ENCODE measurements around the gene LSS.
"Not testable (repeated sequence)": the region's sequence is repeated elsewhere in the genome, so short reads cannot be mapped to it uniquely, and the experiment has no call there.

Gene LSS

GRCh38 chr21:46189213-46189958 lies 39.2 kb downstream of the LSS start:
- H3K27me3 Mint-ChIP-seq, result no peaks in the 10 kb centered on the region
- no peaks in the 10 kb centered on the region for H3K9me3 Mint-ChIP-seq
- peaks cover 0 to 7% of the 10 kb centered on the region in 2 donors for H3K4me1 Mint-ChIP-seq (ENCODE audit: low read depth in 2 of 2)
- no peak for DNase-seq
- H3K36me3 Mint-ChIP-seq (ENCODE audit: insufficient read depth), result peaks cover 8% of the 10 kb centered on the region
- no peak for ATAC-seq (replicated peaks)
- H3K4me3 Mint-ChIP-seq, result no peak overlapping the region
- peak overlapping the region in 1 of 2 donors; percentile 29 for H3K27ac Mint-ChIP-seq

- no peak for ATAC-seq (replicated peaks)
- H3K27me3 Mint-ChIP-seq, result no peaks in the 10 kb centered on the region
- no peak overlapping the region for H3K4me3 Mint-ChIP-seq
- H3K36me3 Mint-ChIP-seq (ENCODE audit: insufficient read depth), result peaks cover 6% of the 10 kb centered on the region
- H3K4me1 Mint-ChIP-seq (ENCODE audit: low read depth in 2 of 2), result peaks cover 0 to 7% of the 10 kb centered on the region in 2 donors
- H3K9me3 Mint-ChIP-seq, result no peaks in the 10 kb centered on the region
- DNase-seq, result no peak
- H3K27ac Mint-ChIP-seq, result peak overlapping the region; percentile 12 to 29
Observed at GRCh38 chr21:46188226-46189212, 40.1 kb downstream of the LSS start.

DNA sequence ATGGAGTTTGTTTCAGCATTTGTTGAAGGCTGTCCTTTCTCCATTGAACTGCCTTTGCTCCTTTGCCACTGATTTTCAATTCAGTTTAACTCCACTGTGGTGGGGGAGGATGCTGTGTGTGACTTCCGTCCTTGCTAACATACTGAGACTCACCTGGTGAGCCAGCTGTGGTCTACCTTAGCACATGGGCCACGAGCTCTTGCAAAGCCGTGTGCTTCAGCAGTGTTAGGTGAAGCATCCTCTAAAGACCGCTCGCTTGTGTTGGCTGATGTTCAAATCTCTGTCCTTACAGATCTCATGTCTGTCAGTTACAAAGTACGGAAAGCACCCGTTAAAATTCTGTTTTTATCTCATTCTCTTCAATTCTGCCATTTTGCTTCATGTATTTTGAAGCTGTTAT lies 40.8 kb downstream of the LSS start:
- peaks cover 0 to 4% of the 10 kb centered on the region in 2 donors for H3K27me3 Mint-ChIP-seq
- peaks cover 0 to 7% of the 10 kb centered on the region in 2 donors for H3K4me1 Mint-ChIP-seq (ENCODE audit: low read depth in 2 of 2)
- peaks cover 6% of the 10 kb centered on the region for H3K36me3 Mint-ChIP-seq (ENCODE audit: insufficient read depth)
- no peaks in the 10 kb centered on the region for H3K9me3 Mint-ChIP-seq
- no peak overlapping the region for H3K4me3 Mint-ChIP-seq
- no peak for DNase-seq
- ATAC-seq (replicated peaks), result no peak
- peak overlapping the region in 1 of 2 donors; percentile 12 for H3K27ac Mint-ChIP-seq

GRCh38 chr21:46187261-46187660 lies 41.3 kb downstream of the LSS start:
- H3K4me1 Mint-ChIP-seq (ENCODE audit: low read depth in 2 of 2), result peaks cover 0 to 7% of the 10 kb centered on the region in 2 donors
- no peak overlapping the region for H3K27ac Mint-ChIP-seq
- ATAC-seq (replicated peaks) (no peak), DNase-seq (no peak)
- peaks cover 0 to 9% of the 10 kb centered on the region in 2 donors for H3K27me3 Mint-ChIP-seq
- no peaks in the 10 kb centered on the region for H3K9me3 Mint-ChIP-seq
- peaks cover 6% of the 10 kb centered on the region for H3K36me3 Mint-ChIP-seq (ENCODE audit: insufficient read depth)
- no peak overlapping the region for H3K4me3 Mint-ChIP-seq

GRCh38 chr21:46185716-46186115 lies 42.9 kb downstream of the LSS start:
- Mint-ChIP-seq H3K4me1 (ENCODE audit: low read depth in 2 of 2) (peaks cover 0 to 7% of the 10 kb centered on the region in 2 donors), H3K36me3 (ENCODE audit: insufficient read depth) (peaks cover 6% of the 10 kb centered on the region), H3K4me3 (peak overlapping the region in 1 of 2 donors; percentile 77), H3K27ac (no peak overlapping the region), H3K27me3 (peaks cover 0 to 9% of the 10 kb centered on the region in 2 donors), H3K9me3 (no peaks in the 10 kb centered on the region)
- no peak for DNase-seq
- no peak for ATAC-seq (replicated peaks)

DNA sequence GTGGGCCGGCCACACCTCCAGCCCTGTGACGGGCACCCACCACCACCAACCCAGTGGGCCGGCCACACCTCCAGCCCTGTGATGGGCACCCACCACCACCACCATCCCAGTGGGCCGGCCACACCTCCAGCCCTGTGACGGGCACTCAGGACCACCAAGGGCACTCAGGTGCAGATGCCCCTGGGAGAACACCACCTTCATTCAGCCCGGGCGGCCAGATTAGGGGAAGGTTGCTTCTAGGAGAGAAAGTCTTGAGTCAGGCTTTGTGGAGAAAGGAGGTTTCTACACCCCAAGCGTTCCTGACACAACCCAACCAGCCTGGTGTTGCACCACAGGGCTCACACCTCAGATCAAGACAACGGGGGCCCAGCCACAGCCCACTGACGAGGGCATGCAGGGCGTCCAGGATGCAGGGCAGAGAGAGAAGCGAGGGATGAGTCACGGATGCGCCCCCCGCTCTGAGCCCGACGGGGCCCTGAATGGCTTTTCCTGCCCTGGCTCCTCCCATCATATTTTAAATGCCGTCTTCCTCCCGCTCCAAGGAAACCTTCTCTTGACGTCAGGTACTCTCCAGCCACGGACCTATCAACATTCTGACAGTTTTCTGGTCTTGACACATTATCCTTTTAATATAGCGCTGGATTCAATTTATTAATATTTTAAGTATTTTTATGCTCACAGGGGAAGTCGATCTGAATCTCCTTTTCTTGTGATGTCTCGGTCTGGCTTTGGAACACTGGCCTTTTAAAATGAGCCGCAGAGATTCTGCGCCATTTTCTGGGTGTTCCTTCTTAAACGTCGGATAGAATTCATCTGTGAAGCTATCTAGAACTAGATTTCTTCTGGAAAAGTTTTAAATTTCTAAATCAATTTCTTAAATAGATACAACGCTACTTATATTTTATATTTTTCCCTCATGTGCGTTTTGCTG lies 43.7 kb downstream of the LSS start:
- H3K36me3 Mint-ChIP-seq (ENCODE audit: insufficient read depth), result peaks cover 8% of the 10 kb centered on the region
- peaks cover 0 to 7% of the 10 kb centered on the region in 2 donors for H3K4me1 Mint-ChIP-seq (ENCODE audit: low read depth in 2 of 2)
- H3K27ac Mint-ChIP-seq, result peak overlapping the region; percentile 76 to 77
- peaks cover 0 to 9% of the 10 kb centered on the region in 2 donors for H3K27me3 Mint-ChIP-seq
- no peaks in the 10 kb centered on the region for H3K9me3 Mint-ChIP-seq
- H3K4me3 Mint-ChIP-seq, result peak overlapping the region; percentile 73 to 77
- ATAC-seq (replicated peaks) (peak; percentile 96), DNase-seq (peak; percentile 61 to 79 (median 66))

DNA sequence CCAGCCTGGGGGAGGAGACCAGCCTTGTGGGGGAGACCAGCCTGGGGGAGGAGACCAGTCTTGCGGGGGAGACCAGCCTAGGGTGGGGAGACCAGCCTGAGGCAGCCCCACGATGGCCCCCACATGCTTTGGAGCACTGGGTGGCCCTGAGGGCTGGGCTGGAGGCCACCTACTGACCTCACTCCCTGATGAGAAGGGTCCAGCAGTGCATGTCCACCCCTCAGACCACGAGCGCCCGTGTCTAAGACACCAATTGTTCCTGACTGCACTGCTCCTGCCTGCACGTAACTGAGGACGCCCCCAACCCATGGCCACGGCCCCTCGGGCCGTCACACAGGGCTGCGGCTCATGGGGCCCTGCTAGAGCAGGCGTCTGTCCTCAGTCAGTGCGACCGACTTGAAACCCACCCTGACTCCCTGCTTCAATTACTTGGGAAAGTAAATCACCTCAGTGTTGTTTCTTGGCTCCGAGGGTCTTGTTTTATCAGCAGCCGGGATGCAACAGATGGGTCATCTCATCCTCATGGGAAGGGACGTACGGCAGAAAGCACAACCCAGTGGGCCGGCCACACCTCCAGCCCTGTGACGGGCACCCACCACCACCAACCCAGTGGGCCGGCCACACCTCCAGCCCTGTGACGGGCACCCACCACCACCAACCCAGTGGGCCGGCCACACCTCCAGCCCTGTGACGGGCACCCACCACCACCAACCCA lies 44.5 kb downstream of the LSS start, which contains the start of gene SPATC1L:
TSS of gene SPATC1L (minus strand) at position 550 of the 715 bp plus-strand sequence. CDS start 1,643 bp downstream, outside the sequence.
- H3K27ac Mint-ChIP-seq, result peak within 1 kb of the TSS; percentile 76 to 77
- H3K27me3 Mint-ChIP-seq, result peaks cover 0 to 9% of the 10 kb centered on the region in 2 donors
- DNase-seq (peak in 1 of 3 experiments; percentile 24), ATAC-seq (replicated peaks) (no peak)
- peak within 1 kb of the TSS; percentile 73 to 77 for H3K4me3 Mint-ChIP-seq
- H3K4me1 Mint-ChIP-seq (ENCODE audit: low read depth in 2 of 2), result peaks cover 0 to 7% of the 10 kb centered on the region in 2 donors
- peaks cover 10% of the 10 kb centered on the region for H3K36me3 Mint-ChIP-seq (ENCODE audit: insufficient read depth)
- H3K9me3 Mint-ChIP-seq, result no peaks in the 10 kb centered on the region

- not testable (repeated sequence) for H3K9me3 Mint-ChIP-seq; H3K27ac Mint-ChIP-seq; ATAC-seq (replicated peaks); H3K27me3 Mint-ChIP-seq; DNase-seq; H3K4me1 Mint-ChIP-seq (ENCODE audit: low read depth in 2 of 2); H3K36me3 Mint-ChIP-seq (ENCODE audit: insufficient read depth)
- H3K4me3 Mint-ChIP-seq, result peak overlapping the region; percentile 40 to 55
Observed at GRCh38 chr21:46183337-46183909, 45.2 kb downstream of the LSS start.

- DNase-seq (no peak), ATAC-seq (replicated peaks) (no peak)
- H3K4me1 Mint-ChIP-seq (ENCODE audit: low read depth in 2 of 2), result peaks cover 0 to 7% of the 10 kb centered on the region in 2 donors
- peaks cover 0 to under 1% of the 10 kb centered on the region in 2 donors for H3K9me3 Mint-ChIP-seq
- peak overlapping the region; percentile 40 to 55 for H3K4me3 Mint-ChIP-seq
- peaks cover 0 to 9% of the 10 kb centered on the region in 2 donors for H3K27me3 Mint-ChIP-seq
- peaks cover 10% of the 10 kb centered on the region for H3K36me3 Mint-ChIP-seq (ENCODE audit: insufficient read depth)
- H3K27ac Mint-ChIP-seq, result no peak overlapping the region
Observed at GRCh38 chr21:46182548-46183336, 45.8 kb downstream of the LSS start.

- H3K36me3 Mint-ChIP-seq (ENCODE audit: insufficient read depth), result peaks cover 5% of the 10 kb centered on the region
- H3K4me3 Mint-ChIP-seq, result no peak overlapping the region
- peaks cover 0 to 2% of the 10 kb centered on the region in 2 donors for H3K9me3 Mint-ChIP-seq
- H3K27me3 Mint-ChIP-seq, result peaks cover 0 to 9% of the 10 kb centered on the region in 2 donors
- DNase-seq (no peak), ATAC-seq (replicated peaks) (no peak)
- no peak overlapping the region for H3K27ac Mint-ChIP-seq
- peaks cover 0 to 10% of the 10 kb centered on the region in 2 donors for H3K4me1 Mint-ChIP-seq (ENCODE audit: low read depth in 2 of 2)
Observed at GRCh38 chr21:46181953-46182547, 46.5 kb downstream of the LSS start.

DNA sequence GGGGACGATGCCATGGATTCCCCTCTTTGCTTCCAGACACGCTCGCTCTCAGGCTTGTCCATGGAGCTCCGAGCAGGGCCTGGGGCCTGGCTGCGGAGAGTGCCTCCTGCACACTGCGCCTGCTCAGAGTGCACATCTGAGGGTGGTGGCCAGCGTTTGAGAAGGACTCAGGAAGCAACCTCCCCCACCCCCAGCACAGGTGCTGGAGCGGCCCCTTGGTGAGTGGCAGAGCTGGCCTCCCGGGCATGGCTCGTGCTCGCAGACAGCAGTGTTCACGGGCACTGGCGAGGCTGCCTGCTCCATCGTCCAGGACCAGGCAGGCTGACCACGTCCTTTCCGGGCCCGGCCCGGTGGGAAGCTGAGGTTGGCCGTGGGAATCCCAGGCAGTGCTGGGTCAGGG lies 47.1 kb downstream of the LSS start:
- peaks cover 0 to 10% of the 10 kb centered on the region in 2 donors for H3K4me1 Mint-ChIP-seq (ENCODE audit: low read depth in 2 of 2)
- H3K27ac Mint-ChIP-seq, result no peak overlapping the region
- peaks cover 0 to 2% of the 10 kb centered on the region in 2 donors for H3K9me3 Mint-ChIP-seq
- no peak for DNase-seq
- H3K36me3 Mint-ChIP-seq (ENCODE audit: insufficient read depth), result peaks cover 4% of the 10 kb centered on the region
- peaks cover 0 to 13% of the 10 kb centered on the region in 2 donors for H3K27me3 Mint-ChIP-seq
- ATAC-seq (replicated peaks), result no peak
- no peak overlapping the region for H3K4me3 Mint-ChIP-seq
